ENCODE data around the gene GLIS2.

GLIS2 gene

GRCh38 chr16:4315186-4316107 is at the start of gene GLIS2:
TSS of gene GLIS2 (plus strand) at chr16:4316067. CDS start at chr16:4332281, 16,214 bp downstream.
- no peak for TF ChIP-seq CTCF (IDR thresholded peaks at IDR 0.05; ENCODE audit: low read depth, low read length)
- peak within 1 kb of the TSS; percentile 80 to 83 for H3K4me3 ChIP-seq (replicated peaks in 1 of 2; ENCODE audit: low read depth in 2 of 2, low read length in 2 of 2)
- peak; percentile 66 to 92 for DNase-seq (ENCODE audit: low read depth in 2 of 2)

- no peak for TF ChIP-seq CTCF (IDR thresholded peaks at IDR 0.05; ENCODE audit: low read depth, low read length)
- DNase-seq (ENCODE audit: low read depth in 2 of 2) = peak; percentile 20 to 33
These were observed 49.5 kb upstream of the GLIS2 start for GRCh38 chr16:4266372-4266771.

GRCh38 chr16:4270091-4270490 is 45.8 kb upstream of the GLIS2 start:
- no peak overlapping the region for H3K4me3 ChIP-seq (replicated peaks in 1 of 2; ENCODE audit: low read depth in 2 of 2, low read length in 2 of 2)
- no peak for TF ChIP-seq CTCF (IDR thresholded peaks at IDR 0.05; ENCODE audit: low read depth, low read length)
- no peak for DNase-seq (ENCODE audit: low read depth in 2 of 2)

More at GRCh38 chr16:4266372-4266771, 49.5 kb upstream of the GLIS2 start:
- no peak overlapping the region for H3K4me3 ChIP-seq (replicated peaks in 1 of 2; ENCODE audit: low read depth in 2 of 2, low read length in 2 of 2)

- no peak overlapping the region for H3K4me3 ChIP-seq (replicated peaks in 1 of 2; ENCODE audit: low read depth in 2 of 2, low read length in 2 of 2)
- TF ChIP-seq CTCF (IDR thresholded peaks at IDR 0.05; ENCODE audit: low read depth, low read length) = no peak
- no peak for DNase-seq (ENCODE audit: low read depth in 2 of 2)
These were observed 45.3 kb upstream of the GLIS2 start for GRCh38 chr16:4270595-4270994.

- H3K4me3 ChIP-seq (replicated peaks in 1 of 2; ENCODE audit: low read depth in 2 of 2, low read length in 2 of 2) = peak overlapping the region; percentile 68 to 91
- TF ChIP-seq CTCF (IDR thresholded peaks at IDR 0.05; ENCODE audit: low read depth, low read length) = no peak
These were observed 44.4 kb upstream of the GLIS2 start for GRCh38 chr16:4271176-4272113.

GRCh38 chr16:4272114-4272956 is 43.5 kb upstream of the GLIS2 start:
- DNase-seq (ENCODE audit: low read depth in 2 of 2) = peak; percentile 37 to 40
- no peak for TF ChIP-seq CTCF (IDR thresholded peaks at IDR 0.05; ENCODE audit: low read depth, low read length)
- H3K4me3 ChIP-seq (replicated peaks in 1 of 2; ENCODE audit: low read depth in 2 of 2, low read length in 2 of 2) = peak overlapping the region; percentile 68 to 91

More at GRCh38 chr16:4271176-4272113, 44.4 kb upstream of the GLIS2 start:
- DNase-seq (ENCODE audit: low read depth in 2 of 2) = peak; percentile 93

Measured in cardiac fibroblast (primary cell).